Measurements from ENCODE around the gene OLFM4.
A peak's percentile ranks its signal among the peaks of the same experiment; 100 is the strongest.
"Not testable (repeated sequence)": the region's sequence is repeated elsewhere in the genome, so short reads cannot be mapped to it uniquely, and the experiment has no call there.

The OLFM4 gene, protein sequence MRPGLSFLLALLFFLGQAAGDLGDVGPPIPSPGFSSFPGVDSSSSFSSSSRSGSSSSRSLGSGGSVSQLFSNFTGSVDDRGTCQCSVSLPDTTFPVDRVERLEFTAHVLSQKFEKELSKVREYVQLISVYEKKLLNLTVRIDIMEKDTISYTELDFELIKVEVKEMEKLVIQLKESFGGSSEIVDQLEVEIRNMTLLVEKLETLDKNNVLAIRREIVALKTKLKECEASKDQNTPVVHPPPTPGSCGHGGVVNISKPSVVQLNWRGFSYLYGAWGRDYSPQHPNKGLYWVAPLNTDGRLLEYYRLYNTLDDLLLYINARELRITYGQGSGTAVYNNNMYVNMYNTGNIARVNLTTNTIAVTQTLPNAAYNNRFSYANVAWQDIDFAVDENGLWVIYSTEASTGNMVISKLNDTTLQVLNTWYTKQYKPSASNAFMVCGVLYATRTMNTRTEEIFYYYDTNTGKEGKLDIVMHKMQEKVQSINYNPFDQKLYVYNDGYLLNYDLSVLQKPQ

DNA sequence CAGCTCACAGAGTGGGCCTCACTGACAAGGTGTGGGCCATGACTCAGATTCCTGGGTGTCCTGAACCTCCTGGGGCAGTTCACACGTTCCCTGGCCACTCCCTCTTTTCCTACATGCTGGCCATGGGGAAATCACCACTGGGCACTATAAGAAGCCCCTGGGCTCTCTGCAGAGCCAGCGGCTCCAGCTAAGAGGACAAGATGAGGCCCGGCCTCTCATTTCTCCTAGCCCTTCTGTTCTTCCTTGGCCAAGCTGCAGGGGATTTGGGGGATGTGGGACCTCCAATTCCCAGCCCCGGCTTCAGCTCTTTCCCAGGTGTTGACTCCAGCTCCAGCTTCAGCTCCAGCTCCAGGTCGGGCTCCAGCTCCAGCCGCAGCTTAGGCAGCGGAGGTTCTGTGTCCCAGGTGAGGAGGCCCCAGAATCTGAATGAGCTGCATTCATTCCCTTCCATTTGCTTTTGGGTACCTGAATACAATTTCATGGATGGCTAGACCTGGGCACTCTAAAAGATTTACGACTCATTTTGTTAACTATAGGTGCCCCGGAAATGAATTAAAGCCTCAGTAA is at the start of gene OLFM4:
OLFM4 (plus strand) TSS at position 177 of the 567 bp plus-strand sequence; CDS start at position 201, 24 bp downstream.
- DNase-seq, result no peak

DNA sequence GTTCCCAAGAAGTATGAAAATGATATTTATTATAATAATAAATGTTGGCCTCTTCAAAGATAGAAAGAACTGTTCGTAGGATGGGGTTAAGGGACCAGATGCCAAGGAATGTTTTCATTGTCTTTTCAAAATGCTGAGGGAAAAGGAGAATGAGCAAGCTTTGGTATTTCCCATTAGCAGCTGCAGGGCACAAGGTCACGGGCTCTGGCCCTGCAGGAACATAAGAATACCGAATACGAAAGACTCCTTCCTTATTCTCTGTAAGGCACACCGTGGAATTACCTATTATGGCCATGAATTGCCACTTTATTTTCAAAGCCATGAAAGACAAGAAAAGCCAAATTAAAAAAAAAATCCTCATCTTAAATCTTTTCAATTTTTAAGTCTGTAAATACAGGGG is 49.6 kb upstream of the OLFM4 start:
- no peak for DNase-seq

- no peak for DNase-seq
Observed at GRCh38 chr13:52980695-52981094, 47.9 kb upstream of the OLFM4 start.

DNA sequence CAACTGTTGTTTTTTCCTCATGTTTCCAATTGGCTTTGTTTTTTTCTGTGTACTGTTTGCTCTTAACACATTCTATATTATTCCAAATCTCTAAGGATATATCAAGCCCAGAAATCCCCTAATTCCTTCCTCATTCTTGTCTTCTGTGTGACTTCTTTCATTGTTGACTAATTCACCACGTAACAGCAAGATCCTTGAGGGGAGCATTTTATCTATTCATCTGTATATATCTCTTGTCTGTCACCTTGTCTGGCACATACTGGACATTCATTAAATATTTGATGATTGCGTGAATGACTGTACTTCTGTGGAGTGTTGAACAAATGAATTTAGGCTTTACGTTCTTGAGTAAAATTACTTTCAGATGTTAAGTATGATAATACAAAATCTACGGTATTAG is 44.8 kb upstream of the OLFM4 start:
- no peak for DNase-seq

DNA sequence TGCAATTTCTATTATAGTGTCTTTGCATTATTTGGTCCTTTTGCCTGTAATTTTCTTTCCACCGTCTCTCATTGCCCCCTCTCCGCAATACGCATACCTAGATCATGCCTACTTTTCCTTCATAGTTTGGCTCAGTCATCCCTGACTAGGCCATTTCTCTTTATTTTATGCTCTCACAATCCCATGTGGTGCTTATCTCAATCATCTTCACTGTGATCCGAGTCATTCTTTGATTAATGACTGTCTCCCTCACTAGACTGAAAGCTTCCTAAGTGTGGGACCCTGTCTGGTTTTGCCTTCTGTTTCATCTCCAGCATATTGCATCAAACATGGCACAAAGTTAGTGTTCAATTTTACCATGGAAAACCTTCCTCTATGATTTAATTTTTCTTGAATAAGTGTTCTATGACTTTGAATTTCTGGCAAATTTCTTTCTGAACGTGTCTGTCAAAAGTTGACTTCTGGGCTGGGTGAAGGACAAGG is 43.7 kb upstream of the OLFM4 start:
- no peak for DNase-seq

GRCh38 chr13:52991344-52992020 is 37.1 kb upstream of the OLFM4 start:
- no peak for DNase-seq

GRCh38 chr13:52992110-52992509 is 36.5 kb upstream of the OLFM4 start:
- DNase-seq, result no peak

GRCh38 chr13:52994051-52994450 is 34.6 kb upstream of the OLFM4 start:
- DNase-seq, result no peak

DNA sequence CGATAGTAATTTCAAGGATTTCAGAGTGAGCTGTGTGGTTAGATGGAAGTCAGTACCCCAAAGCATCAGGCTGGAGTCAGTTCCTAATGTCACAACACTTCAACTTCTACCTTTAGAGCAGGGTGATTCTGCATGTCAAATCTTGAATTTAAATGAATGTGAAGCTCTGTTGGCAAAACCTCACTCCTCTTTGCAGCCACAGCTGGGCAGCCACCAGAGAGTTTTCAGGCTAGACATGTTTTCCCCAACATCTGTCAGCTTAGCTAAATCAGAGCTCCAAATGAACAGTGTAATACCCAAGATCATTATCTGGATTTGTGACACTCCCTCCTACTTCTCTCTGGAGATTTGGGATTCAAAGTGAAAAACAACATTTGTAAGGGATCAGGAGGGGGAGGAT is 33.7 kb upstream of the OLFM4 start:
- no peak for DNase-seq

DNA sequence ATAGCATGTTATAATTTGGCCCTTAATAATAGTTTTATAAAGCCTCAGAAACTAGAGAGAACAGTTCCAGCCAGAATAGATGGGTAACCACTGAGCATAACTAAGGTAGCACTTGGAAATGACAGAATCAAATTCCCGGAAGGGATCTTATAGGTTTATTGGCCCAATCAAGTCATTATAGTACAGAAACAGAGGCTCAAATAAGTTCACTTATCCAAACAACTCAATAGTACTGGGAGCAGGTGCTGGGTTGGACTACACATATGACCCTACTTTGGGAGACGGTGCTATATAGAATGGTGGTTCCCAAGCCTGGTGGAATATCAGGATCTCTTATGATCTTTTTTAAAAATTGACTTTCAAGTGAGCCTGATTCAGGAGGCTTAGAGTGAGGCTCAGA is 32.7 kb upstream of the OLFM4 start:
- no peak for DNase-seq

- DNase-seq, result no peak
Observed at GRCh38 chr13:52997951-52998876, 30.4 kb upstream of the OLFM4 start.

- DNase-seq, result no peak
Observed at GRCh38 chr13:52999093-52999696, 29.4 kb upstream of the OLFM4 start.

GRCh38 chr13:53001444-53002225 is 27.0 kb upstream of the OLFM4 start:
- DNase-seq, result no peak

DNA sequence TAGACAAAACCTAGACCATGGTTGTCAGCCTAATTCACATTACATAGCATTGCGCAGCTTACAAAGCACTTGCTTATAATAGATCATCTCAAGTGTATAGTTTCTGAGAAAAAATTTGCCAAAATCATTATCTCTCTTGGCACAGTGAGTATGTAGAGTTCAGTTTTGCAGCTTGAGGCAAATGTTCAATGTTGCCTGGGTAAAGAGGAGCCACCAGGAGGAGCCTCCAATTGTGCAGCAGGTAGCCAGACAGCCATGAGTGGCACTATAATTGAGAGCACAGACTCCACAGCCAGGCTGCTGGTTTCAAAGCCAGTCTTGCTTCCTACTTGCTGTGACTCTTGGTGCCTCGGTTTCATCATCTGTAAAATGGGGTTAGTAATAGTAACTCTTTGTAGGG is 24.0 kb upstream of the OLFM4 start:
- no peak for DNase-seq

DNA sequence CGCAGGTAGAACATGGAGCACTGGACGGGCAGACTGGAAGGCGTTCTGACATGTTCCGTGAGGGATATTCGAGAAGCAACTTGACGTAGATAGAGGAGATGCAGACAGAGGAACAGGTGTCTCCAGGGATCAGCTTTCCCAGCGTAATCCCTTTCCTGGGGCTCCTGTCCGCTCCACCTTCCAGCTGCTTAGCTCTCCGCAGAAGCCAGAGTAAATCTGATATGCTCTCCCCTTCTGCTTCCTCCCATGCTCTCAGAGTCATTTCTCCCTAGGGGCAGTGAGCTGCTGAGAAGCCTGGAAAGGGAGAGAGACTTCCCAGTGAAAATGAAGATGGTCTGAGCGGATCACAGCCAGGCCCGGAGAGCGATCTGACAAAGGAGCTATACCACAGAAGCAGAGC is 23.0 kb upstream of the OLFM4 start:
- no peak for DNase-seq

DNA sequence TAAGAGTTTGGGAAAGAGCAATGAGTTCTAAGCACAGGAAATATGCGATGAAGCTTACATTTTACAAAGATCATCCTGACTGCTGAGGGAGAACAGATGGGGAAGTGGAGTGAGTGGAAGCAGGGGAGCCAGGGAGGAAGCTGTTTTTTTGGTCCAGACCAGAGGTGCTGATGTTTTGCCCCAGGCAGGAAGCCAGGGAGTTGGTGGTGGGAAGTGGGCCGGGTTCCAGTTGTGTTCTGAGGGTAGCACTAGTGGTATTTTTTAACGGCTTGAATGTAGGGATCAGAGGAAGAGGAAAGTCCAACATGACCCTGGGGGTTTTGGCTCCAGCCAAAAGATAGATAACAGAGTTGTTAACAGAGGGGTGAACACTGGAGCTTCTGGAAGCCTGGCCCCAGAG is 20.7 kb upstream of the OLFM4 start:
- DNase-seq, result no peak

DNA sequence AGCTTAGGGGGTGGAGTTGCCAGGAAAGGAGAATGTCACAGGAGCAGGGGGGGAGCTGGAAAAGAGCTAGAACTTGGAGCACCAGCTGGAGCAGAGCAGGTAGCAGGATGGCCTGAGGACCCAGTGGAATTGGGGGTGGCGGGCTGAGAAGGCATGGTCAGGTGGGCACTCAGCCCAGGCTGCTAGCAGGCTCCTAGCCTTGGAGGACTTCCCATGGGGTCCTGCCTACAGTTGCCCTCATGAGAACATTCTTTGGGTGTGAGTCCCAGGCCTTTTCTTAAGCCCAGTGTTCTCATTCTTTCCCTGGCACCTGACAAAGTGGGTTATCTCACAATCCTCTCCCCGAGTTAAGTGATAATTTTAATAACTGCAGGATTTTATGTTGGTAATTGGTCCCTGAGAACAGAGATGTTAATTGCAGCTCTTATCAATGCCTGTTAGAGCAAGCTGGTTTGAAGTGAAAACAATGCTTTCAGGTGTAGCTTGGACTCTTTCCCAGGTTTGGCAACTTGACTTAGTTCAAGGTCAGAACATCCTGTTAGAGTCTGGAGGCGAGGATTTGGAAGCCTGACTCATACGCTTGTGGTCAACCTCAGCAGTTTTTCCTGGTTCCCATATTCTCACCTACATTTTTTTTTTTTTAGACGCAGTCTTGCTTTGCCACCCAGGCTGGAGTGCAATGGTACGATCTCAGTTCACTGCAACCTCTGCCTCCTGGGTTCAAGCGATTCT is 18.1 kb upstream of the OLFM4 start:
- DNase-seq, result no peak

- DNase-seq, result peak; percentile 66
Observed at GRCh38 chr13:53012707-53013106, 15.9 kb upstream of the OLFM4 start.

GRCh38 chr13:53013113-53013512 is 15.5 kb upstream of the OLFM4 start:
- no peak for DNase-seq

DNA sequence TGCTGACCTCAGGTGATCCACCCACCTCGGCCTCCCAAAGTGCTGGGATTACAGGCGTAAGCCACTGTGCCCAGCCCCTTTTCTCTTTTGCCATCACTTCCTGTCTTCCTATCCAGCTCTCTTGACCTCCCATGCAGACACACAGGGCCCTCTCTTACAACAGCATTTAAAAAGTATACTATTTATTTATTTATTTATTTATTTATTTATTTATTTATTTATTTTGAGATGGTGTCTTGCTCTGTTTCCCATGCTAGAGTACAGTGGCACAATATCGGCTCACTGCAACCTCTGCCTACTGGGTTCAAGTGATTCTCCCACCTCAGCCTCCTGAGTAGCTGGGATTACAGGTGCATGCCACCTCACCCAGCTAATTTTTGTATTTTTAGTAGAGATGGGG is 14.6 kb upstream of the OLFM4 start:
- not testable (repeated sequence) for DNase-seq
